Pancreas (tissue), 10 donors: ENCODE results near the gene LRFN4. TPM values are rescaled to one million over a fixed set of nuclear protein-coding genes. Genes with fewer than 3 reads are reported as not detected.

Experiments
- ATAC-seq, 4 donors: fragments of 200-7000 bp; cut with Tn5 transposase; one replicate each; pipeline versions ENCODE4 v1.8.0 to v1.9.1; 2020; ENCODE audit warnings: mild to moderate bottlenecking in 4 of 4, moderate library complexity in 4 of 4
- DNase-seq, 6 donors: peaks; one replicate each; pipeline ENCODE4 v3.0.0-alpha.2; 2020
- FAIRE-seq: peaks from 2 replicates; lab custom pipeline; 2012; peaks lifted over from hg19 to GRCh38; lab: Jason Lieb, UNC
- H3K27ac ChIP-seq, 4 donors: fragments of 200-600 bp; sonication (generic); 1 replicate in 3 of 4; 2 replicates in 1 of 4; pipeline versions ENCODE4 v1.5.0 to v1.8.0; 2020
- H3K27me3 ChIP-seq, 4 donors: fragments of 200-600 bp; one replicate each; pipeline ENCODE4 v1.8.0; 2021
- H3K36me3 ChIP-seq, 3 donors: fragments of 200-600 bp; sonication (generic) in 1 of 3; one replicate each; pipeline versions ENCODE4 v1.5.0 to v1.8.0; 2020 to 2021
- H3K4me1 ChIP-seq, 3 donors: fragments of 200-600 bp; one replicate each; pipeline ENCODE4 v1.8.0; 2021
- H3K4me3 ChIP-seq, 4 donors: fragments of 200-600 bp; sonication (generic) in 2 of 4; one replicate each; pipeline versions ENCODE4 v1.5.0 to v1.8.0; 2020 to 2021
- H3K9me3 ChIP-seq, 4 donors: fragments of 200-600 bp; one replicate each; pipeline ENCODE4 v1.8.0; 2021
- CTCF ChIP-seq, 4 donors: fragments of 200-600 bp; sonication (generic) in 3 of 4; IDR thresholded peaks; one replicate each; pipeline versions ENCODE4 v1.5.0 to v1.8.0; 2021; ENCODE audit warnings: antibody characterized with exemption in 4 of 4
- WGBS, 2 donors: extraction: QIAGEN DNeasy Blood & Tissue Kit; methylation state at CpG; one replicate each; pipeline ENCODE4 v1.1.7; 2013; 5-methylcytosine and 5-hydroxymethylcytosine counted together
- intact Hi-C, 3 donors: fragments of 100-400 bp; cut with DNase I; formaldehyde crosslinking; loops; one replicate each; pipeline versions ENCODE4 v1.11.1 to v1.14.2; 2022
- polyA plus RNA-seq, 2 donors: library from polyadenylated mRNA; stranded (reverse); fragments of 200-250 nt; gene quantifications; one replicate each; pipeline ENCODE4 v1.2.3, GENCODE V29; 2013
- total RNA-seq, 6 donors: library from RNA; stranded (reverse); fragmentation: NEBNext Ultra II Directional in 4 of 6; extraction: Animal tissue kit (Norgen Biotek cat#: 25700) in 4 of 6; gene quantifications; one replicate each; pipeline versions ENCODE4 v1.2.1 to v1.2.4, GENCODE V29; 2021 to 2023
- donor health status: healthy with polysubstance abuse.
- donor health status: DM: no; HTN: no; CAD: no; lungs with moderate emphysema.
- donor health status: DM: no; HTN: no; CAD: no.
- donor health status: control.
- donor health status: control.
- donor health status: Bipolar disorder and iron deficiency.
- donor health status: DM: yes; HTN: yes; CAD: no.
- donor health status: DM: no; HTN: no; CAD: no.
- donor health status: DM: no; HTN: no; CAD: no.
- donor health status: DM: yes; HTN: yes; CAD: no.

The LRFN4 gene
- total and polyA plus RNA-seq, 8 donors: 0.51 to 7.8 (median 2.8) TPM

GRCh38 chr11:66857234-66857926, 516 bp downstream of the LRFN4 start:
- peak overlapping the region in 2 of 4 donors; percentile 51 to 55 for H3K4me3 ChIP-seq
- intact Hi-C loops: no loop called here
- H3K4me1 ChIP-seq: peaks cover 0 to 6% (median 5%) of the 10 kb centered on the region in 3 donors
- 60 to 89% methylated on average over 23 to 45 of the region's 47 CpGs for WGBS, 2 donors
- no peak for TF ChIP-seq CTCF (IDR thresholded peaks at IDR 0.05)
- no peaks in the 10 kb centered on the region for H3K36me3 ChIP-seq
- ATAC-seq: no peak
- H3K9me3 ChIP-seq: no peaks in the 10 kb centered on the region
- no peak overlapping the region for H3K27ac ChIP-seq
- no peaks in the 10 kb centered on the region for H3K27me3 ChIP-seq
- DNase-seq: peak in 2 of 6 donors; percentile 63 to 69
- FAIRE-seq: no peak

- no peak for TF ChIP-seq CTCF (IDR thresholded peaks at IDR 0.05)
- FAIRE-seq: no peak
- no peak overlapping the region for H3K27ac ChIP-seq
- no peak for ATAC-seq
- H3K36me3 ChIP-seq: no peaks in the 10 kb centered on the region
- 95 to 98% methylated on average over 19 of the region's 19 CpGs for WGBS, 2 donors
- no peak overlapping the region for H3K4me3 ChIP-seq
- H3K4me1 ChIP-seq: peaks cover 0 to 6% (median 5%) of the 10 kb centered on the region in 3 donors
- intact Hi-C loops: no loop called here
- H3K9me3 ChIP-seq: no peaks in the 10 kb centered on the region
- H3K27me3 ChIP-seq: no peaks in the 10 kb centered on the region
- DNase-seq: no peak
Measured at GRCh38 chr11:66857927-66858185, 992 bp downstream of the LRFN4 start.

GRCh38 chr11:66858186-66858938, 1.5 kb downstream of the LRFN4 start:
- intact Hi-C loops: no loop called here
- peak in 2 of 6 donors; percentile 65 to 83 for DNase-seq
- WGBS, 2 donors: 96 to 97% methylated on average over 61 to 62 of the region's 62 CpGs
- no peak for ATAC-seq
- FAIRE-seq: no peak
- TF ChIP-seq CTCF (IDR thresholded peaks at IDR 0.05): no peak
- no peaks in the 10 kb centered on the region for H3K27me3 ChIP-seq
- H3K4me3 ChIP-seq: no peak overlapping the region
- H3K36me3 ChIP-seq: no peaks in the 10 kb centered on the region
- no peak overlapping the region for H3K27ac ChIP-seq
- H3K9me3 ChIP-seq: no peaks in the 10 kb centered on the region
- peaks cover 0 to 6% (median 5%) of the 10 kb centered on the region in 3 donors for H3K4me1 ChIP-seq

- FAIRE-seq (no peak), ATAC-seq (no peak), DNase-seq (peak in 2 of 6 donors; percentile 58 to 74)
- Histone ChIP-seq H3K36me3 (no peaks in the 10 kb centered on the region), H3K4me1 (peaks cover 0 to 6% (median 5%) of the 10 kb centered on the region in 3 donors), H3K27ac (no peak overlapping the region), H3K9me3 (no peaks in the 10 kb centered on the region), H3K27me3 (no peaks in the 10 kb centered on the region), H3K4me3 (no peak overlapping the region)
- TF ChIP-seq CTCF (IDR thresholded peaks at IDR 0.05): no peak
- WGBS, 2 donors: 87 to 94% methylated on average over 24 to 29 of the region's 29 CpGs
- intact Hi-C loops: no loop called here
Measured at GRCh38 chr11:66858939-66859685, 2.2 kb downstream of the LRFN4 start.
